HG03135 (cell line): ENCODE results near the gene BANK1.

Experiments
- ATAC-seq: cut with Tn5 transposase; IDR thresholded peaks from one replicate; pipeline ENCODE4 v1.9.1; 2021; ENCODE audit warnings: mild to moderate bottlenecking, moderate library complexity; ENCODE audit not compliant: unreplicated experiment

BANK1 gene

GRCh38 chr4:101954351-101954750 lies 163.8 kb downstream of the BANK1 start:
- no peak for ATAC-seq

GRCh38 chr4:101954975-101955678 lies 164.6 kb downstream of the BANK1 start:
- ATAC-seq, result no peak

- ATAC-seq, result no peak
Measured at GRCh38 chr4:101956068-101956825, 165.7 kb downstream of the BANK1 start.

GRCh38 chr4:101958547-101958946 lies 168.0 kb downstream of the BANK1 start:
- no peak for ATAC-seq

- no peak for ATAC-seq
Measured at GRCh38 chr4:101960431-101960830, 169.9 kb downstream of the BANK1 start.

GRCh38 chr4:101961144-101961543 lies 170.6 kb downstream of the BANK1 start:
- no peak for ATAC-seq

GRCh38 chr4:101967697-101968346 lies 177.3 kb downstream of the BANK1 start:
- no peak for ATAC-seq

GRCh38 chr4:101968364-101968763 lies 177.8 kb downstream of the BANK1 start:
- no peak for ATAC-seq

- no peak for ATAC-seq
Measured at GRCh38 chr4:101969965-101970364, 179.4 kb downstream of the BANK1 start.

GRCh38 chr4:101970547-101971155 lies 180.1 kb downstream of the BANK1 start:
- ATAC-seq, result no peak

GRCh38 chr4:101972791-101973190 lies 182.3 kb downstream of the BANK1 start:
- ATAC-seq, result no peak

- ATAC-seq, result no peak
Measured at GRCh38 chr4:101973361-101973760, 182.8 kb downstream of the BANK1 start.

GRCh38 chr4:101977076-101977475 lies 186.5 kb downstream of the BANK1 start:
- no peak for ATAC-seq

- no peak for ATAC-seq
Measured at GRCh38 chr4:101981756-101982155, 191.2 kb downstream of the BANK1 start.

GRCh38 chr4:101983835-101984234 lies 193.3 kb downstream of the BANK1 start:
- ATAC-seq, result no peak

GRCh38 chr4:101987623-101988243 lies 197.2 kb downstream of the BANK1 start:
- ATAC-seq, result peak; percentile 99

- no peak for ATAC-seq
Measured at GRCh38 chr4:101989551-101989950, 199.0 kb downstream of the BANK1 start.

- no peak for ATAC-seq
Measured at GRCh38 chr4:101992446-101992845, 201.9 kb downstream of the BANK1 start.

- ATAC-seq, result no peak
Measured at GRCh38 chr4:101993002-101993841, 202.7 kb downstream of the BANK1 start.
